ENCODE measurements around the gene GRM5.

DNA sequence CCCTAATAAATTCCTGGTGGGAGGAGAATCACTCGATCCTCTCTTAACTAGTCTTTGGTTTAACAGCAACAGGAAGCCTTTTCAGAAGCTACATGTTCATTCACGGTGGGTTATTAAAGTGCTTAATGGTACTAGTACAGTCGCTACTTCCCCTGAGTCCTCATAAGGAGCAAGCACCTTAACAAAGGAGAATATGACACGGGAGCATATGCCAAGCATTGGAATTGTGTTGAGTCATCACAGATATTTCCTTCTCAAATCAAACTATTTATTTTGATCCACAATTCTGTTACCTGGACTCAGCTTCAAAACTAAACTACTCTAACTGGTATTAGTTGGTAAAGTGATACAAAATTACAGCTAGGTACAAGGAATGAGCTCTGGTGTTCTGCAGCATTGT, 550.8 kb downstream of the GRM5 start:
- TF ChIP-seq, protein P1, sequence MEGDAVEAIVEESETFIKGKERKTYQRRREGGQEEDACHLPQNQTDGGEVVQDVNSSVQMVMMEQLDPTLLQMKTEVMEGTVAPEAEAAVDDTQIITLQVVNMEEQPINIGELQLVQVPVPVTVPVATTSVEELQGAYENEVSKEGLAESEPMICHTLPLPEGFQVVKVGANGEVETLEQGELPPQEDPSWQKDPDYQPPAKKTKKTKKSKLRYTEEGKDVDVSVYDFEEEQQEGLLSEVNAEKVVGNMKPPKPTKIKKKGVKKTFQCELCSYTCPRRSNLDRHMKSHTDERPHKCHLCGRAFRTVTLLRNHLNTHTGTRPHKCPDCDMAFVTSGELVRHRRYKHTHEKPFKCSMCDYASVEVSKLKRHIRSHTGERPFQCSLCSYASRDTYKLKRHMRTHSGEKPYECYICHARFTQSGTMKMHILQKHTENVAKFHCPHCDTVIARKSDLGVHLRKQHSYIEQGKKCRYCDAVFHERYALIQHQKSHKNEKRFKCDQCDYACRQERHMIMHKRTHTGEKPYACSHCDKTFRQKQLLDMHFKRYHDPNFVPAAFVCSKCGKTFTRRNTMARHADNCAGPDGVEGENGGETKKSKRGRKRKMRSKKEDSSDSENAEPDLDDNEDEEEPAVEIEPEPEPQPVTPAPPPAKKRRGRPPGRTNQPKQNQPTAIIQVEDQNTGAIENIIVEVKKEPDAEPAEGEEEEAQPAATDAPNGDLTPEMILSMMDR (IDR thresholded peaks at IDR 0.05): no peak
- TF ChIP-seq POLR2A (IDR thresholded peaks at IDR 0.05): no peak
